GM18519 (cell line): ENCODE data around the gene RNF114.
A peak's percentile ranks its signal among the peaks of the same experiment; 100 is the strongest.
"Not testable (repeated sequence)": the region's sequence is repeated elsewhere in the genome, so short reads cannot be mapped to it uniquely, and the experiment has no call there.

ENCODE experiments used
- ATAC-seq: cut with Tn5 transposase; IDR thresholded peaks from one replicate; pipeline ENCODE4 v1.9.1; 2021; ENCODE audit warnings: mild to moderate bottlenecking, moderate library complexity; ENCODE audit not compliant: unreplicated experiment, low FRiP score

RNF114 gene

GRCh38 chr20:49957089-49957938, 21.1 kb downstream of the RNF114 start:
- not testable (repeated sequence) for ATAC-seq

DNA sequence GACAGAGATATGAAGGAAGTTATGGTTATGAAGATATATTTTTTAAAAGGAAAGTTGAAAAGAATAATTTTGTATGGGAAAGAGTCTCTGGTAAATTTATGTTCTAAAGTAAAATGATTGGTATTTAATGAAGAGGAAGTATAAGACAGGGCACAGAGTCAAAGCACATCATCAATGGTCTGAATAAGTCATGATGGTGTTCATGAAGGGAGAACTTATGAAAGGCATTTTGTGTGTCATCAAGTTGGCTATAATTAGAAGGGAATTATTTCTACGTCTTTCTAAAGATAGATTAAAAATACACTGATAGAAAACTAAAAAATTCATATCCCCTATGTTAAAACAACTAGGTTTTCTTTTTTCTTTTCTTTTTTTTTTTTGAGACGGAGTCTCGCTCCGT, 25.2 kb downstream of the RNF114 start:
- ATAC-seq: no peak

- no peak for ATAC-seq
These were observed 29.0 kb downstream of the RNF114 start for GRCh38 chr20:49964964-49965780.

GRCh38 chr20:49965781-49966305, 29.6 kb downstream of the RNF114 start:
- no peak for ATAC-seq

DNA sequence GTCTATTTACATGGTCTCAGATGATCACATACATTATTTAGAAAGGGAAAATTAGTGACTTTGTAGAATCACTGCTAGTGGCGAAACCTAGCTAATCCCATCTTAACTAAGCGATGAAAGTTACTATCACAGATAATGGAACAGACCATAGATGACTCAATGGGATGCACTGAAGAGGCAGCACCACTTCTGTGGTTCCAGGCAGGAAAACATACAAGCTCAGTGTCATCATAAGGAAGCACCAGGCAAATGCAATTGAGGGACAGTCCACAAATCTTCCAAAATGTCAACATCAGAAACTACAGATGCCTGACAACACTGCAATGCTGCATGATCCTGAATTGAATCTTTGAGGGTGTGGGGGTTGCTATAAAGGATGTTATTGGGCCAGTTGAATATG, 30.7 kb downstream of the RNF114 start:
- no peak for ATAC-seq

DNA sequence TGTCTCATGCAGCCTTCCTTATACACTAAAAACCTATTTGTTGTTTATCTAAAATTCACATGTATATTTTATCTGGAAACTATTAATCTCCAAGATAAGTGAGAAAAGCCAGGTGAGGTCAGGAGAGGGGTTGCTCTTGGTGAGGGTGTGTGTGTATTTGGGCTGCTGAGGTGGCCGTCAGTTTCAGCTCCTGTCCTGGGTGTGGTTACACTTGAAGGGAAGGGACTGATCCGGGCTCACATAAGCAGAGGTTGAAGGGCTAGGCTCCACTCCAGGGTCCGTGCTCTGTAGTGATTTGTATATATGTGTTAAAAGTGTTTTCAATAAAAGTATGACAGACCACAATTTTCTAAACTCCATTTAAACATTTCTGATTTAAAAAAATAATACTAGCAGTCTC, 33.0 kb downstream of the RNF114 start:
- ATAC-seq: no peak

DNA sequence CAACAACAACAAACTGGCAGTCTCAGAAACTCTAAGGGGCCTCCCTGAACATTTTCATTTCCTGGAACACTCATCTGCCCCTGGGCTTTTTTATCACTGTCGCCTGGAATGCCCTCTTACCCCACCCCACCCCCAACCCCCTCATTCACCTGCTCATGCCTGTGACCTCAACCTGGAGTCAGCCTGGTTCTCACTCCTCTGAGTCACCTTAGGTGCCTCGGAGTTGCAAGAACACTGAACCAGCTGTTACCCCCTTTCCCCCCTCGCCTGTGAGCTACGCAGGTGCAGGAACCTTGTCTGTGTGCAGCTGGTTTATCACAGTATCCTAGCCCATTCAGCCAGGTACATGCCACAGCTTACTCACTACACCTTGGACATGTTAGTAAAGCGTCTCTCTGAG, 33.7 kb downstream of the RNF114 start:
- no peak for ATAC-seq

DNA sequence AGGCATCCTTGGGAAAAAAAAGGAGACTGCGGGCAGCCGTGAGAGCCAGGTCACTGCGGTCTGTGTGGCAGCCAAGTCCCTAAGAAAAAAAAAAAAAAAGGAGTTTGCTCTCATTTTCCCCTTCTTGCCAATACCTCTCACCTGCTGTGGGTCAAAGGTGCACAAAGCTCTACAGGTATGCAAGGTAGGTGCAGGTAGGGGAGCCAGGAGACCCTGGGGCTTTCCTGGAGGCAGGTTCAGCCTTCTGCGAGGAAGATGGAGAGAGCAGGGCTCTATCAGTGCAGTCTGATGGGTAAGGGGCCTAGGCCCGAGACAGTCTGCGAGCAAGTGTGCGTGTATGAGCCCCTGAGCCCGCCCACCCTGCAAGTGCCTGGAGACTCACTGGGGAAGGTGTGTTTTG, 34.3 kb downstream of the RNF114 start:
- ATAC-seq: no peak

GRCh38 chr20:49973981-49974380, 37.8 kb downstream of the RNF114 start:
- no peak for ATAC-seq

- no peak for ATAC-seq
These were observed 40.3 kb downstream of the RNF114 start for GRCh38 chr20:49976542-49976941.

DNA sequence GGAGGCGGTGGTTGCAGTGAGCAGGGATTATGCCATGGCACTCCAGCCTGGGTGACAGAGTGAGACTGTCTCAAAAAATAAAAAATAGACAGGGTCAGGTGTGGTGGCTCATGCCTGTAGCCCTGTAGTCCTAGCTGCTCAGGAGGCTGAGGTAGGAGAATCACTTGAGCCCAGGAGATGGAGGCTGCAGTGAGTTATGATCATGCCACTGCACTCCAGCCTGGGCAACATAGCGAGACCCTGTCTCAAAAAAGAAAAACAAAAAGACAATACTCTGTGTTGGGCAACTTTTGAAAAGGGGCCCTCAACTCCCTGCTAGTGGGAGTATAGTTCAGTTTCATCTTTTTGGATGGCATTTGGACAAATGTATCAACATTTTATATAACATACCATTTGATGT, 41.5 kb downstream of the RNF114 start:
- not testable (repeated sequence) for ATAC-seq

DNA sequence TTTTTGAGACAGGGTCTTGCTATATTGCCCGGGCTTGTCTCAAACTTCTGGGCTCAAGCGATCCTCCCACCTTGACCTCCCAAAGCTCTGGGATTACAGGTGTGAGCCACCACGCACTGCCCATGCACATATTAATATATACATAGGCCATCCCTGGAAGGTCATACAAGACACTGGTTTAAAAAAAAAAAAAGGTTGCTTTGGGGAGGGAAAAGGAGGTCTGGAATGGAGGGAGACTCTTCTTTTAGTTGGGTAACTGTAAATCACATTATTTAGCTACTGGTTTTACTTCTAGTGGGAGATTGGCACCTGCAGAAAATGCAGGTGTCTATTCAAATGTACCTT, 42.5 kb downstream of the RNF114 start:
- no peak for ATAC-seq

DNA sequence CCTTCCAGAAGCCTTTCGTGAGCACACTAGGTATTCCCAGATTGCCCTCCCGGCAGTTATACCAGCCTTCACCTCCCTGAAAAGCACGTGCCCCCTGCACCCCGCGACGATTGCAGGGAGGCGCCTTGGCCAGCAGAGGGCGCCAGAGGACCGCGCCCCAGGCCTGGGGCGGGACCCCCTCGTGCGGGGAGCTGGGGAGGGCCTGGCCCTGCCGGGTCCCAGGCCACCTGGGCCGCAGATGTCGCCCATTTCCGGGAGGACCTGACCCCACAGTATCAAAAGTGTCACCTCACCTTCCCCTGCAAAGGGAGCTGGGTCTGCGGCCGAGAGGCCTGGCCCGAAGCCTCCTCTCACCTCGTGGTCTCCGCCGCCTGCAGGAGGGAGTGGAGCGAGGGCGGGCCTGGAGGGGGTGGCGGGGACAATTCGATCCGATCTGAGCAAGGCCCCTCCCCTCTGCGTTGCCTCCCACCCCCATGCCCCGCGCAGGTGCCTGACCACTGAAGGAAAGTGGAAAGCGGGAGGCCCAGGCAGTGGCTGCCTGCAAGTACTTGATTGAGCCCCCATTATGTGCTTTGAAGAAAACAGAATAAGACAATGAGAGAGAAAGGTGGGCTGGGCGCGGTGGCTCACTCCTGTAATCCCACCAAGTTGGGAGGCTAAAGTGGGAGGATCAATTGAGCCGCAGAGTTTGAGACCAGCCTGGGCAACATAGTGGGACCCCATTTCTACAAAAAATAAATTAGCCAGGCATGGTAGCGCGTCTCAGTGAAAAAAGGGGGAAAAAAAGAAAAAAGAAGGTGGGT, 43.0 kb downstream of the RNF114 start:
- no peak for ATAC-seq

- ATAC-seq: no peak
These were observed 44.2 kb downstream of the RNF114 start for GRCh38 chr20:49980140-49981008.

- ATAC-seq: no peak
These were observed 45.2 kb downstream of the RNF114 start for GRCh38 chr20:49981218-49982071.

GRCh38 chr20:49982072-49982345, 45.8 kb downstream of the RNF114 start:
- no peak for ATAC-seq

GRCh38 chr20:49982346-49983122, 46.3 kb downstream of the RNF114 start, which contains the start of gene SNAI1:
TSS of gene SNAI1 (plus strand) at chr20:49982980. CDS start at chr20:49983060, 80 bp downstream.
- peak; percentile 71 for ATAC-seq

DNA sequence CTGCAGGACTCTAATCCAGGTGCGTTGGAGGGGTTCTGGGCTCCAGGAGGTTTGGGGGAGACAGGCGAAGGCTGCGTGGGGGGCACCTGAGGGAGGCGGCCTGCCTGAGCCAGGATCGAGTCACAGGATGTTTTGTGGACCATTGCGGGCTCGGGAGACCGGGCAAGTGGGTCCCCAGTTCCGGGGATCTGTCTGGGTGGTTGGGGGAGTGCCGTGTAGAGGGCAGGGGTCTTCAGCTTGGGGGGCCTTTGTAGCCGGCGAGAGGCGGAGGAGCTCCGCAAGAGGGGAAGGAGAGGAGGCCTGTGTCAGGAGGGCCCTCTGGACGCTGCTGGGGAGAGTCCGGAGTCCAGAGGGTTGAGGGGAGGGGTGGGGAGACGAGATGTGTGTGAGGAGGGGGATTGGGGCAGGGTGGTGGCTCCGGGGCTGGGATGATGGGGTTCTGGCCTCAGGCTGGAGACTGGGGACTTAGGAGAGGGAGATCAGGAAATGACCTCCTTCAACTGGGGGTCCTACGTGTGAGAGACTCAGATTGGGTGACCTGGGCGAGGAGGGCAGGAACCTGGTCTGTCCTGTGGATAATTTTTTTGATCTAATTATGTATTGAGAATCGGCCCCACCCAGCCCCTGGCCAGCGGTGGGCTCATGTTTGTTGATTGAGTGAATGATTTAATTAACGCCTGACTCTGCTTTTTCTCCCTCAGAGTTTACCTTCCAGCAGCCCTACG, 47.1 kb downstream of the RNF114 start:
- peak; percentile 3 for ATAC-seq
